ENCODE measurements around the gene TRIM58. TPM values are rescaled to one million over a fixed set of nuclear protein-coding genes. Genes with fewer than 3 reads are reported as not detected.

TRIM58 gene
- total and polyA plus RNA-seq, 9 of the 15 experiments (the other 6 are each of a cell fraction or from before 2014, with no cell fraction given): 3.8 to 19.1 (median 7.2) TPM

GRCh38 chr1:247854899-247855545, 2.0 kb upstream of the TRIM58 start (continued):
- TF ChIP-seq, protein P1, sequence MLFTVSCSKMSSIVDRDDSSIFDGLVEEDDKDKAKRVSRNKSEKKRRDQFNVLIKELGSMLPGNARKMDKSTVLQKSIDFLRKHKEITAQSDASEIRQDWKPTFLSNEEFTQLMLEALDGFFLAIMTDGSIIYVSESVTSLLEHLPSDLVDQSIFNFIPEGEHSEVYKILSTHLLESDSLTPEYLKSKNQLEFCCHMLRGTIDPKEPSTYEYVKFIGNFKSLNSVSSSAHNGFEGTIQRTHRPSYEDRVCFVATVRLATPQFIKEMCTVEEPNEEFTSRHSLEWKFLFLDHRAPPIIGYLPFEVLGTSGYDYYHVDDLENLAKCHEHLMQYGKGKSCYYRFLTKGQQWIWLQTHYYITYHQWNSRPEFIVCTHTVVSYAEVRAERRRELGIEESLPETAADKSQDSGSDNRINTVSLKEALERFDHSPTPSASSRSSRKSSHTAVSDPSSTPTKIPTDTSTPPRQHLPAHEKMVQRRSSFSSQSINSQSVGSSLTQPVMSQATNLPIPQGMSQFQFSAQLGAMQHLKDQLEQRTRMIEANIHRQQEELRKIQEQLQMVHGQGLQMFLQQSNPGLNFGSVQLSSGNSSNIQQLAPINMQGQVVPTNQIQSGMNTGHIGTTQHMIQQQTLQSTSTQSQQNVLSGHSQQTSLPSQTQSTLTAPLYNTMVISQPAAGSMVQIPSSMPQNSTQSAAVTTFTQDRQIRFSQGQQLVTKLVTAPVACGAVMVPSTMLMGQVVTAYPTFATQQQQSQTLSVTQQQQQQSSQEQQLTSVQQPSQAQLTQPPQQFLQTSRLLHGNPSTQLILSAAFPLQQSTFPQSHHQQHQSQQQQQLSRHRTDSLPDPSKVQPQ (CRISPR knock-in tag; IDR thresholded peaks at IDR 0.05; ENCODE audit: borderline replicate concordance): 0 out of 2 replicates have a peak, but pooled peaks have one; percentile 11
- TF ChIP-seq CEBPB (tag; IDR thresholded peaks at IDR 0.05) (no peak), BRD9 (IDR thresholded peaks at IDR 0.05; ENCODE audit: low read depth, partially characterized antibody) (peak; percentile 25), ZEB2 (IDR thresholded peaks at IDR 0.05) (peak; percentile 75; the same call in 1 of the 2 replicates), HDAC2 (IDR thresholded peaks at IDR 0.05) (peak; percentile 66), CBX3 (IDR thresholded peaks at IDR 0.05; ENCODE audit: borderline replicate concordance in 1 of 2, low read length in 2 of 2) (peak in 1 of 2 experiments; percentile 66; a peak in 1 of 3 replicates), L3MBTL2 (IDR thresholded peaks at IDR 0.05) (peak; percentile 65), NFIC (IDR thresholded peaks at IDR 0.05) (peak; percentile 78), ZNF347 (CRISPR knock-in tag; IDR thresholded peaks at IDR 0.05; ENCODE audit: low read depth) (no peak), GATA2 (CRISPR knock-in tag; IDR thresholded peaks at IDR 0.05) (peak; percentile 70; the same call in 1 of the 2 replicates), IFI16 (CRISPR knock-in tag; IDR thresholded peaks at IDR 0.05) (no peak), TCF7L2 (IDR thresholded peaks at IDR 0.05; ENCODE audit: low read depth, low read length) (no peak), CCNT2 (IDR thresholded peaks at IDR 0.05; ENCODE audit: borderline replicate concordance, extremely low read depth, insufficient read length, low read depth, low read length) (no peak), DLX4 (CRISPR knock-in tag; IDR thresholded peaks at IDR 0.05) (no peak), CC2D1A (IDR thresholded peaks at IDR 0.05) (peak; percentile 74; the same call in 1 of the 2 replicates), PHF20 (IDR thresholded peaks at IDR 0.05; ENCODE audit: partially characterized antibody) (no peak), ZNF316 (IDR thresholded peaks at IDR 0.05) (peak; percentile 73)
- TF ChIP-seq, protein P2, sequence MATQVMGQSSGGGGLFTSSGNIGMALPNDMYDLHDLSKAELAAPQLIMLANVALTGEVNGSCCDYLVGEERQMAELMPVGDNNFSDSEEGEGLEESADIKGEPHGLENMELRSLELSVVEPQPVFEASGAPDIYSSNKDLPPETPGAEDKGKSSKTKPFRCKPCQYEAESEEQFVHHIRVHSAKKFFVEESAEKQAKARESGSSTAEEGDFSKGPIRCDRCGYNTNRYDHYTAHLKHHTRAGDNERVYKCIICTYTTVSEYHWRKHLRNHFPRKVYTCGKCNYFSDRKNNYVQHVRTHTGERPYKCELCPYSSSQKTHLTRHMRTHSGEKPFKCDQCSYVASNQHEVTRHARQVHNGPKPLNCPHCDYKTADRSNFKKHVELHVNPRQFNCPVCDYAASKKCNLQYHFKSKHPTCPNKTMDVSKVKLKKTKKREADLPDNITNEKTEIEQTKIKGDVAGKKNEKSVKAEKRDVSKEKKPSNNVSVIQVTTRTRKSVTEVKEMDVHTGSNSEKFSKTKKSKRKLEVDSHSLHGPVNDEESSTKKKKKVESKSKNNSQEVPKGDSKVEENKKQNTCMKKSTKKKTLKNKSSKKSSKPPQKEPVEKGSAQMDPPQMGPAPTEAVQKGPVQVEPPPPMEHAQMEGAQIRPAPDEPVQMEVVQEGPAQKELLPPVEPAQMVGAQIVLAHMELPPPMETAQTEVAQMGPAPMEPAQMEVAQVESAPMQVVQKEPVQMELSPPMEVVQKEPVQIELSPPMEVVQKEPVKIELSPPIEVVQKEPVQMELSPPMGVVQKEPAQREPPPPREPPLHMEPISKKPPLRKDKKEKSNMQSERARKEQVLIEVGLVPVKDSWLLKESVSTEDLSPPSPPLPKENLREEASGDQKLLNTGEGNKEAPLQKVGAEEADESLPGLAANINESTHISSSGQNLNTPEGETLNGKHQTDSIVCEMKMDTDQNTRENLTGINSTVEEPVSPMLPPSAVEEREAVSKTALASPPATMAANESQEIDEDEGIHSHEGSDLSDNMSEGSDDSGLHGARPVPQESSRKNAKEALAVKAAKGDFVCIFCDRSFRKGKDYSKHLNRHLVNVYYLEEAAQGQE (IDR thresholded peaks at IDR 0.05; ENCODE audit: borderline replicate concordance): 0 out of 2 replicates have a peak, but pooled peaks have one; percentile 8
- TF ChIP-seq, protein P2 (CRISPR knock-in tag; IDR thresholded peaks at IDR 0.05; ENCODE audit: low read depth): no peak
